Activated CD4-positive, alpha-beta memory T cell treated with anti-CD3 and anti-CD28 coated beads for 36 hours (primary cell): Measurements from ENCODE around the gene MIPOL1. TPM values are rescaled to one million over a fixed set of nuclear protein-coding genes. Genes with fewer than 3 reads are reported as not detected.
"Not testable (repeated sequence)": the region's sequence is repeated elsewhere in the genome, so short reads cannot be mapped to it uniquely, and the experiment has no call there.

Experiments
- CTCF ChIA-PET: fragments of 350-600 bp; sonication (Branson Sonifier 250); formaldehyde crosslinking; loops from one replicate; lab custom pipeline; 2021; ENCODE audit warnings: antibody characterized with exemption, inconsistent platforms; lab: Charles Lee
- POLR2A ChIA-PET: fragments of 350-600 bp; sonication (Branson Sonifier 250); formaldehyde crosslinking; loops from one replicate; lab custom pipeline; 2021; ENCODE audit warnings: antibody characterized with exemption; lab: Charles Lee
- DNase-seq: peaks from one replicate; pipeline ENCODE4 v3.0.0-alpha.2; 2020
- H3K27ac Mint-ChIP-seq: one replicate; pipeline ENCODE4 v1.8.0; 2021; ENCODE audit warnings: mixed read lengths
- H3K27me3 Mint-ChIP-seq: one replicate; pipeline ENCODE4 v1.8.0; 2021; ENCODE audit warnings: mixed read lengths
- H3K36me3 Mint-ChIP-seq: one replicate; pipeline ENCODE4 v1.8.0; 2021; ENCODE audit warnings: mixed read lengths
- H3K4me1 Mint-ChIP-seq: one replicate; pipeline ENCODE4 v1.8.0; 2021; ENCODE audit warnings: low read depth, mixed read lengths
- H3K4me3 Mint-ChIP-seq: one replicate; pipeline ENCODE4 v1.8.0; 2021; ENCODE audit warnings: mild to moderate bottlenecking, mixed read lengths
- H3K9me3 Mint-ChIP-seq: one replicate; pipeline ENCODE4 v1.8.0; 2021; ENCODE audit warnings: mixed read lengths
- intact Hi-C: fragments of 100-400 bp; cut with micrococcal nuclease; formaldehyde crosslinking; loops from one replicate; pipeline ENCODE4 v1.15.1; 2023
- total RNA-seq, 2 experiments: library from RNA; stranded (reverse); gene quantifications; one replicate each; pipeline ENCODE4 v1.2.3, GENCODE V29; 2021

The MIPOL1 gene
- total RNA-seq, 2 experiments from 2014 or later, result 0.14 to 0.51 TPM

DNA sequence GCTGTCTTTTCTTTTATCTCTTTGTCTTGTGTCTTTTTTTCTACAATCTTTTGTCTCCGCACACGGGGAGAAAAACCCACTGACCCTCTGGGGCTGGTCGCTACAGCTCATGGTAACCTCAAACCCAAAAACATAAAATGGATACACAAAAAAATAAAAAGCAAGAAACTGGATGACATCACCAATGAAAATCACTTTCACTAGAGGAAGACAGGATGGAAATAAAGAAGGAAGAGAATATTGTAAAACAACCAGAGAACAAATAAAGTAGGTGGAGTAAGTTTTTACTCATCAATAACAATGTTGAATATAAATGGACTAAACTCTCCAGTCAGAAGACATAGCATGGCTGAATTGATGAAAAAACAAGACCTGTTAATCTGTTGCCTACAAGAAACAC, 17.6 kb downstream of the MIPOL1 start:
- no peaks in the 10 kb centered on the region for H3K9me3 Mint-ChIP-seq
- H3K27ac Mint-ChIP-seq, result no peak overlapping the region
- H3K27me3 Mint-ChIP-seq, result peaks cover 2% of the 10 kb centered on the region
- DNase-seq, result no peak
- CTCF ChIA-PET, result no interaction called here
- no peak overlapping the region for H3K4me3 Mint-ChIP-seq
- POLR2A ChIA-PET, result no interaction called here
- intact Hi-C loops, result no loop called here
- no peaks in the 10 kb centered on the region for H3K4me1 Mint-ChIP-seq
- H3K36me3 Mint-ChIP-seq, result no peaks in the 10 kb centered on the region

DNA sequence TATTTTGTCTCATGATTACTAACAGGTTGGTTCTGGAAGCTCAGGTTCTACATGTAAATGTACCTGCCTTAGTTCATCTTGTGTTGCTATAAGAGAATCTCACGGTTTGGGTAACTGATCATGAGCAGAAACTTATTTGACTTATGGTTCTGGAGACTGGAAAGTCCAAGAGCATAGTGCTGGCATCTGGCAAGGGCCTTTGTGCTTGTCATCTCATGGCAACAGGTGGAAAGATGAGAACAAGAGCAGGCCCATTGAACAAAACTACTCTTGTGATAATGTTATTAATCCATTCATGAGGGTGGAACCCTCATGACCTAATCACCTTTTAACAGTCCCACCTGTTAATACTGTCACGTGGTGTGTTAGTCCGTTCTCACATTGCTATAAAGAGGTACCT, 23.3 kb downstream of the MIPOL1 start:
- H3K4me3 Mint-ChIP-seq, result no peak overlapping the region
- POLR2A ChIA-PET, result no interaction called here
- no peak for DNase-seq
- no peaks in the 10 kb centered on the region for H3K4me1 Mint-ChIP-seq
- CTCF ChIA-PET, result interaction anchor here (2.2 kb wide), 1 partner anchor 9 kb away, joined by 9 read pairs; no protein-coding TSS in a partner anchor
- H3K9me3 Mint-ChIP-seq, result peaks cover 13% of the 10 kb centered on the region
- intact Hi-C loops, result no loop called here
- no peaks in the 10 kb centered on the region for H3K27me3 Mint-ChIP-seq
- no peaks in the 10 kb centered on the region for H3K36me3 Mint-ChIP-seq
- H3K27ac Mint-ChIP-seq, result no peak overlapping the region

GRCh38 chr14:37223947-37224474, 26.3 kb downstream of the MIPOL1 start:
- no peak for DNase-seq
- intact Hi-C loops, result no loop called here
- H3K9me3 Mint-ChIP-seq, result peaks cover 15% of the 10 kb centered on the region
- no peaks in the 10 kb centered on the region for H3K27me3 Mint-ChIP-seq
- H3K4me3 Mint-ChIP-seq, result no peak overlapping the region
- H3K4me1 Mint-ChIP-seq, result no peaks in the 10 kb centered on the region
- H3K27ac Mint-ChIP-seq, result no peak overlapping the region
- POLR2A ChIA-PET, result no interaction called here
- CTCF ChIA-PET, result no interaction called here
- H3K36me3 Mint-ChIP-seq, result no peaks in the 10 kb centered on the region

GRCh38 chr14:37225668-37226067, 27.9 kb downstream of the MIPOL1 start:
- H3K27ac Mint-ChIP-seq, POLR2A ChIA-PET, CTCF ChIA-PET, H3K36me3 Mint-ChIP-seq, DNase-seq, H3K27me3 Mint-ChIP-seq, H3K4me1 Mint-ChIP-seq, intact Hi-C loops, H3K4me3 Mint-ChIP-seq: not testable (repeated sequence)
- H3K9me3 Mint-ChIP-seq, result peaks cover 15% of the 10 kb centered on the region

GRCh38 chr14:37230551-37231194, 32.9 kb downstream of the MIPOL1 start:
- DNase-seq, result no peak
- peaks cover 6% of the 10 kb centered on the region for H3K9me3 Mint-ChIP-seq
- H3K36me3 Mint-ChIP-seq, result no peaks in the 10 kb centered on the region
- no peak overlapping the region for H3K27ac Mint-ChIP-seq
- POLR2A ChIA-PET, result no interaction called here
- H3K4me1 Mint-ChIP-seq, result no peaks in the 10 kb centered on the region
- CTCF ChIA-PET, result interaction anchor here (0.6 to 4.2 kb wide), 18 partner anchors 9 to 1643 kb away, joined by 3 to 26 read pairs (median 4); no protein-coding TSS in a partner anchor
- intact Hi-C loops, result loop anchor here (1.0 kb wide), 1 partner anchor 644 kb away; no protein-coding TSS in a partner anchor
- H3K27me3 Mint-ChIP-seq, result no peaks in the 10 kb centered on the region
- no peak overlapping the region for H3K4me3 Mint-ChIP-seq

DNA sequence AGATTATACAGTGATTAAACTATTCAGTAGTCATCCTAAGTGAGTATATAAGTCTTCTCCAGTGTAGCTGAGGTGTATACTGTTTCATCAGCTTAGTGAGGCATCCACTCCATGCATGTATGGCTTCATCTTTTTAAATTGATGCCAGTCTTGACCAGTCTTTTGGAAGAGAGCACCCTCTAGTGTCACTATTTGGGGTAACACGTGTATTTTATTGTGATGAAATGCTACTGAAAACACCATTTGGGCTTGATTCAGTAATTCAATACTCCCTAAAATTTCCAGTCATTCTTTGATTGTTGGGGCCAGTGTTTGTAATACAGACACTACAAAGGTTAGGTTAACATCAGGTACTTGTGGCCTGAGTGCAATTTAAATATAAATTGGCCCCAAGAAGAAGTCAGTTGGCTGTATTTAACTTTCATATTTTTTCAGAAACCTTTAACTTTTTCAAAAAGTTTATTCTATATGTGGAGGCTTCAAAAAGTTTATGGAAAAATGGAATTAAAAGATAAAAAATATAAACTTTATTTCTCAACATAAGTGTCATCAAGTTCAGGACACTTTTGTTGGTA, 35.3 kb downstream of the MIPOL1 start:
- H3K4me3 Mint-ChIP-seq, result no peak overlapping the region
- no peaks in the 10 kb centered on the region for H3K36me3 Mint-ChIP-seq
- H3K27me3 Mint-ChIP-seq, result no peaks in the 10 kb centered on the region
- ChIA-PET POLR2A (no interaction called here), CTCF (interaction anchor here (0.7 to 1.3 kb wide), 2 partner anchors 28 to 680 kb away, joined by 3 read pairs; no protein-coding TSS in a partner anchor)
- no peaks in the 10 kb centered on the region for H3K9me3 Mint-ChIP-seq
- H3K27ac Mint-ChIP-seq, result no peak overlapping the region
- DNase-seq, result no peak
- intact Hi-C loops, result no loop called here
- no peaks in the 10 kb centered on the region for H3K4me1 Mint-ChIP-seq

GRCh38 chr14:37234222-37234621, 36.5 kb downstream of the MIPOL1 start:
- POLR2A ChIA-PET, result no interaction called here
- intact Hi-C loops, result no loop called here

GRCh38 chr14:37236044-37236443, 38.3 kb downstream of the MIPOL1 start:
- H3K4me1 Mint-ChIP-seq, H3K27me3 Mint-ChIP-seq, H3K36me3 Mint-ChIP-seq, intact Hi-C loops, H3K27ac Mint-ChIP-seq, H3K4me3 Mint-ChIP-seq, DNase-seq, H3K9me3 Mint-ChIP-seq: not testable (repeated sequence)
- ChIA-PET CTCF (interaction anchor here (0.6 kb wide), 1 partner anchor 458 kb away, joined by 3 read pairs; no protein-coding TSS in a partner anchor), POLR2A (interaction anchor here (0.6 kb wide), 1 partner anchor 398 kb away, joined by 3 read pairs; no protein-coding TSS in a partner anchor)

More at GRCh38 chr14:37234222-37234621, 36.5 kb downstream of the MIPOL1 start:
- no peak for DNase-seq
- no peaks in the 10 kb centered on the region for H3K9me3 Mint-ChIP-seq
- H3K4me1 Mint-ChIP-seq, result no peaks in the 10 kb centered on the region
- H3K36me3 Mint-ChIP-seq, result no peaks in the 10 kb centered on the region
- no peak overlapping the region for H3K27ac Mint-ChIP-seq
- CTCF ChIA-PET, result interaction anchor here (0.7 kb wide), 1 partner anchor 18 kb away, joined by 3 read pairs; no protein-coding TSS in a partner anchor
- no peak overlapping the region for H3K4me3 Mint-ChIP-seq
- no peaks in the 10 kb centered on the region for H3K27me3 Mint-ChIP-seq

DNA sequence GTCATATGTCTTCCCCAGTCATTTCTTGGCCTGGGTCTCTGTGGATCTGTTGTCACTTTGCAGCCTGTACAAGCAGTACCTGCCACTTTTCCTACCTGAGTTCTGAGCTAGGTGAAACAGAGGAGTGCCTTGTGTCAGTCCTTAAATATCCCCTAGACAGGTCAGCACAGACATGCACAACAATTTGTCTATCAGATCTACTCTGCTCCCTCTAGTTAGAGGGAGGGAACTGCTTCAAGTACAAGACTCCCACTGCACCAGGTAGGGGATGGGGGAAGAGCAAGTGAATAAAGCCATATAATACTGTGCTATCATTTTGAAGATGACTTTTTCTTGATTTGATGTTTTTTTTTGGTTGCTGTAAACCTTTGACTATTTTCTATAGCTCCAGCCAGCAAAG, 39.4 kb downstream of the MIPOL1 start:
- ChIA-PET POLR2A (no interaction called here), CTCF (interaction anchor here (1.0 kb wide), 1 partner anchor 8 kb away, joined by 3 read pairs; no protein-coding TSS in a partner anchor)
- no peaks in the 10 kb centered on the region for H3K27me3 Mint-ChIP-seq
- H3K27ac Mint-ChIP-seq, result no peak overlapping the region
- no peaks in the 10 kb centered on the region for H3K9me3 Mint-ChIP-seq
- no peak overlapping the region for H3K4me3 Mint-ChIP-seq
- H3K36me3 Mint-ChIP-seq, result no peaks in the 10 kb centered on the region
- H3K4me1 Mint-ChIP-seq, result no peaks in the 10 kb centered on the region
- intact Hi-C loops, result no loop called here
- DNase-seq, result no peak

GRCh38 chr14:37237735-37238200, 40.0 kb downstream of the MIPOL1 start:
- no peaks in the 10 kb centered on the region for H3K9me3 Mint-ChIP-seq
- CTCF ChIA-PET, result no interaction called here
- no peak overlapping the region for H3K27ac Mint-ChIP-seq
- H3K4me3 Mint-ChIP-seq, result no peak overlapping the region
- H3K36me3 Mint-ChIP-seq, result no peaks in the 10 kb centered on the region
- H3K27me3 Mint-ChIP-seq, result no peaks in the 10 kb centered on the region
- DNase-seq, result no peak
- H3K4me1 Mint-ChIP-seq, result no peaks in the 10 kb centered on the region
- intact Hi-C loops, result no loop called here
- POLR2A ChIA-PET, result no interaction called here

- CTCF ChIA-PET, result interaction anchor here (2.8 kb wide), 1 partner anchor 10 kb away, joined by 26 read pairs; no protein-coding TSS in a partner anchor
- H3K27me3 Mint-ChIP-seq, result no peaks in the 10 kb centered on the region
- H3K4me1 Mint-ChIP-seq, result no peaks in the 10 kb centered on the region
- no peak overlapping the region for H3K4me3 Mint-ChIP-seq
- H3K27ac Mint-ChIP-seq, result no peak overlapping the region
- intact Hi-C loops, result no loop called here
- no peaks in the 10 kb centered on the region for H3K36me3 Mint-ChIP-seq
- DNase-seq, result no peak
- no peaks in the 10 kb centered on the region for H3K9me3 Mint-ChIP-seq
- POLR2A ChIA-PET, result no interaction called here
Observed at GRCh38 chr14:37241198-37241597, 43.5 kb downstream of the MIPOL1 start.

GRCh38 chr14:37246427-37246829, 48.7 kb downstream of the MIPOL1 start:
- POLR2A ChIA-PET, result no interaction called here
- intact Hi-C loops, result loop anchor here (1.0 to 5.0 kb wide), 3 partner anchors 348 to 1621 kb away; no protein-coding TSS in a partner anchor
- Mint-ChIP-seq H3K27ac (no peak overlapping the region), H3K4me3 (no peak overlapping the region), H3K4me1 (no peaks in the 10 kb centered on the region), H3K9me3 (no peaks in the 10 kb centered on the region), H3K27me3 (peaks cover 1% of the 10 kb centered on the region), H3K36me3 (no peaks in the 10 kb centered on the region)
- DNase-seq, result no peak
- CTCF ChIA-PET, result interaction anchor here (0.5 to 4.4 kb wide), 6 partner anchors 11 to 721 kb away, joined by 3 to 42 read pairs (median 3); no protein-coding TSS in a partner anchor
